HG02840 (cell line): ENCODE results near the gene LAMC3.
"Not testable (repeated sequence)": the region's sequence is repeated elsewhere in the genome, so short reads cannot be mapped to it uniquely, and the experiment has no call there.

Experiments used
- ATAC-seq: cut with Tn5 transposase; IDR thresholded peaks from one replicate; pipeline ENCODE4 v1.9.1; 2021; ENCODE audit warnings: mild to moderate bottlenecking, moderate library complexity, moderate number of reproducible peaks; ENCODE audit not compliant: unreplicated experiment, low FRiP score

The LAMC3 gene

GRCh38 chr9:130990306-130990977 is 18.5 kb upstream of the LAMC3 start:
- no peak for ATAC-seq

DNA sequence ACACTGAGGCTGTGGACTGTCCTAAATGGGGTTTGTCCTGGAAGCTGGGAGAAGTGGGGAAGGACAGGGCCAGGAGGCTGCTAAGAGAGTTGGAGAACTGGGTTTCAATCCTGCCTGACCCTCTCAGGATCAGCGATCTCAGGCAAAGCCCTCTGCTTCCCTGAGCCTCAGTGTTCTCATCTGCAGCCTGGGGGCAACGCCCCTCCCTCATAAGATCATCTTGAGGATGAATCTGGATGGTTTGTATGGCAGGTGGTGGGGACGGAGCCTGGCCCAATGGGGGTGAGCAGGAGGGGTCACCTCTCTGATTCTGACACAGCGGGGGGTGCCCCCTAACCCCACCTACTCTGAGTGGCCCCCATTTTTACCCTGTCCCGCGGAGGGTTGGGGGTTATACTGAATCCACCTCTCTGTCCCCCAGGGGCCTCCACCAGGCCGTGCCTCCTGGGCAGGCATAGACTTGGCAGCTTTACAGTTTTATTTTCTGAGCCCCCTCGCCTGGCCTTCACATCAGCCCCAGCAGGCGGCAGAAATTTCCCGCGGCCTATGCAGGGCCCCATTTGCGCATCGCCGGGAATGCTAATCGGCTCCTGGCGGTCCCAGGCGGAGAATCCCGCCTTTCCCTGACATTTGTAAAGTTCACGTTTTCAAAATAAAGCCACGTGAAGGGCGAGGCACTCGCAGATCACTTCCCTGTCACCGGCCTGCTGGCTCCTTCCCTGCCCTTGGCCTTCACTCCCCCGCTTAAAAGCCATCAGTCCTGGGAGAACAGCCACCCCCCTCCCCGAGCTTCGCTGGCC is 17.8 kb upstream of the LAMC3 start:
- ATAC-seq = no peak

GRCh38 chr9:130991778-130992681 is 16.9 kb upstream of the LAMC3 start:
- no peak for ATAC-seq

GRCh38 chr9:130992682-130993032 is 16.3 kb upstream of the LAMC3 start:
- ATAC-seq = no peak

- no peak for ATAC-seq
These were observed 15.5 kb upstream of the LAMC3 start for GRCh38 chr9:130993303-130994030.

- no peak for ATAC-seq
These were observed 14.6 kb upstream of the LAMC3 start for GRCh38 chr9:130994135-130995085.

DNA sequence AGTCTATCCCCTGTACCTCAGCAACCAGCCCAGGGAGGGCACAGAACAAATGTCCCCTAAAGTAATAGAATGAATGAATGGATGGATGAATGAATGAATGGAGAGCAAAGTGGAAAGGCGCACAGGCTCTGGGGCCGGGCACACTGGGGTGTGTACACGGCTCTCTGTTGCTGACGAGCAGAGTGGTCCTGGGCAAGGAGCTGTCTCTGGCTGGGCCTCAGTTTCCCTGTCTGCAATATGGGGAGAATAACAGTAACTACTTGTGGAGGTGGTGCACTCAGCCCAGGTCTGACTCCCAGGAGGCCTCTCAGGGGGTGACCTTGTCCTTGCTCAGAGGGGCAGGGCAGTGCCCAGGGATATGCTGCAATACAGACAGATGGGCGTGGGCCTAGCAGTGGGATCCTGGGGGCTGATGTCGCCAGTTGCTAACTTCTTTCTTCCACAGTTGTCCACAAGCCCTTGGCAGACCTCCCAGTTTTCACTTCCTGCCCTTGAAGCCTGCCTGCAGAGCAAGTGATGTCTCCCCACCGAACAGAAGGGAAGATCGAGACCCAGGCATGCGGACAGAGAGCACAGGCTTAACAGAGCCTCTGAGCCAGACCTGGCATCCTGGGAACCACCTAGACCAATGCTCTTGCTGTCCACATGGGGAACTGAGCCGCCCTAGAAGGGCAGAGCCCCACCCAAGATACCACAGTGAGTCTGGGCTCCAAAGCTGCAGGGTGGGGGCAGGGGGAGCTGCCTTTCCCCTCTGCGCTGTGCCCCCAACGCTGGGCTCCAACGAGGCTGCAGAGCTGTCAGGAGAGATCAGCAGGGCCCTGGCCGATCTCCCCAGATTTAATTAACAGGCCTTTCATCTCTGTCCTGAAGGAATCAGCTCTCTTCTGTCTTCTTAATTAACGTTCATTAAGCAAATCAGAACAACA is 13.6 kb upstream of the LAMC3 start:
- ATAC-seq = no peak

DNA sequence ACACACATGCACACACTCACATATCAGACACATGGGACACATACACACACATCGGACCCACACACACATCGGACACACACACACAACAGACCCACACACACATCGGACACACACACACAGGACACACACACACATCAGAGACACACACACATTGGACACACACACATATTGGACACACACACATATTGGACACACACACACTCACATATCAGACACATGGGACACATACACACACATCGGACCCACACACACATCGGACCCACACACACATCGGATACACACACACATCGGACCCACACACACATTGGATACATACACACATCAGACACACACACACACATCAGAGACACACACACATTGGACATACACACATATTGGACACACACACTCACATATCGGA is 12.8 kb upstream of the LAMC3 start:
- ATAC-seq = no peak

DNA sequence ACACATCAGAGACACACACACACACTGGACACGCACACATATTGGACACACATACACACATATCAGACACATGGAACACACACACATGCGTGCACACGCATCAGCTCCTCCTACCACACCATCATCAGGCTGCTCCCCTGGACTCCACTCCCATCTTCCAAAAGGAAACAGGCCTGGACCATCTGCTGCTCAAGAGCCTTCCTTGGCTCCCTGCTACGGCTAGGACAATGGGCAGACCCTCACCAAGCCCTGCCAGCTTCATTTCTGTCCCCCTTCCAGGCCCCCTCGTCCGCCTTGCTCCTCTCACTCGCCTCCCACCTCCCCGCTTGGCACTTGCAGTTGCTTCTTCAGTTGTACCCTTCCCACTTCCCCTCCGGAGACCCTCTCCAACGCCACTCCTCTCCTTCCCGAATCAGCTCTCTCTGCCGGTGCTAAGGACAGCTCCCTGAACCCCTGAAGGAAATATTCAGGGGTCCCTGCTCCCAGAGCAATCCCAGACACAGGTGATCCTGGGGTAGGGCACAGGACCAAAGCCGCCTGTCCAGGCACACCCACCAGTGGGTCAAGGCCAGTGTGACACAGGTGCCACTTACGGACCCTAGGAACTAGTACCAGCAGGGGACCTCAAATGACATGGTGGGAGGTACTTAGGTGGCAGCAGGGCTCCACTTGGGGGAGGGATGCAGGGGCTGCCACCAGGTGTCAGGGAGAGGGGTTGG is 12.1 kb upstream of the LAMC3 start:
- no peak for ATAC-seq

DNA sequence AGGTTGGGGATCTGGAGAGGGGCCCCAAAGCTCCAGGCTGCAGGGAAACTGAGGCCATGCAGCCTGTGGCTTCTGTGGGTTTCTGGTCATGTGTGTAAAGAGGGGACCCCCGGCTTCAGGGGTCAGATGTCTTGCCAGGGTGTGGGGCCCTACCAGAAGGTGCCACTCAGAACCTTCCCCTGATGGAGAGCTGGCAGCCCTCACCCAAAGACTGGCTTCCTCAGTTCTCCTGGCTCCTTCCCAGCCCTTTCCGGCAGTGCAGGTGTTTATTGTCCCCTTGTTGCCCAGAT is 11.6 kb upstream of the LAMC3 start:
- ATAC-seq = no peak

GRCh38 chr9:130997925-130998596 is 10.9 kb upstream of the LAMC3 start:
- no peak for ATAC-seq

DNA sequence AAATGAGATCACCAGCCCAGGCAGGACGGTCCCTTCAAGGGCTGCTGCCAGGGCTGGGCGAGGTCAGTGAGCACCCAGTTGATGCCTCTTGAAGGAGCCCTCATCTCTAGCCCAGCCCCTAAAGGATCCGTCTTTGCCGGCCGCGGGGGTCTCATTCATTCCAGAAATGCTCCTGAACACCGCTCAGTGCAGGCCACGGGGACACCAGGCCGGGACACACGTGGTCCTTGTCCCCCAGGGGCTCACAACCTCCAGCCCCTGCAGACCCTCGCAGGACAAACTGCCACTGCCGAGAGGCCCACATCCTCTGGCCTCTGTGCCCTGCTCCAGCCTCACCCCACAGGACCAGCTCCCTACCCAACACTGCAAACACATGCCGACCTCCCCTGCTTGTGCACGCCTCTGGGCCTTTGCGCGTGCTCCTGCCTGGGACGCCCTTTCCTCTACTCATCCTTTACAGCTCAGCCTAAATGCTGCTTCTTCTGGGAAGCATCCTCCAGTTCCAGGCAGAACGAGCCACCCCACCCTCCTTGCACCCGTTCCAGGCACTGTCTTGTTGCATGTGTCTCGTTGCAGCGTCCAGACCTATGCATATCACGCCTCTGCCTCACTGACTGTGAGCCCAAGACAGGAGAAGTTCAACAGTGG is 10.3 kb upstream of the LAMC3 start:
- no peak for ATAC-seq

DNA sequence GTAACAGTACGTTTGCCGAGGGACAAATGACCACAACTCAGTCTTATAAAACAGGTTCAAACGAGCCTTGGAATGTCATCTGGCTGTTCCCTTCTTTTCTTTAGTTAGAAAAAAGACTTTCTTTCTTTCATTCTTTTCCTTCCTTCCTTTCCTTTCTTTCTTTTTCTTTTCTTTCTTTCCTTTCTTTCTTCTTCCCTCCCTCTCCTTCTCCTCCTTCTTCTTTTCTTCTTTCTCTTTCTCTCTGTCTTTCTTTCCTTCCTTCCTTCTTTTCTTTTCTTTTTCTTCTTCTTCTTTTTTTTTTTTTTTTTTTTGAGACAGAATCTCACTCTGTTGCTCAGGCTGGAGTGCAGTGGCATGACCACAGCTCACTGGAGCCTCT is 9.7 kb upstream of the LAMC3 start:
- no peak for ATAC-seq

- ATAC-seq = not testable (repeated sequence)
These were observed 8.4 kb upstream of the LAMC3 start for GRCh38 chr9:131000526-131000925.

GRCh38 chr9:131001021-131001420 is 8.0 kb upstream of the LAMC3 start:
- no peak for ATAC-seq

- ATAC-seq = no peak
These were observed 7.0 kb upstream of the LAMC3 start for GRCh38 chr9:131001990-131002389.

DNA sequence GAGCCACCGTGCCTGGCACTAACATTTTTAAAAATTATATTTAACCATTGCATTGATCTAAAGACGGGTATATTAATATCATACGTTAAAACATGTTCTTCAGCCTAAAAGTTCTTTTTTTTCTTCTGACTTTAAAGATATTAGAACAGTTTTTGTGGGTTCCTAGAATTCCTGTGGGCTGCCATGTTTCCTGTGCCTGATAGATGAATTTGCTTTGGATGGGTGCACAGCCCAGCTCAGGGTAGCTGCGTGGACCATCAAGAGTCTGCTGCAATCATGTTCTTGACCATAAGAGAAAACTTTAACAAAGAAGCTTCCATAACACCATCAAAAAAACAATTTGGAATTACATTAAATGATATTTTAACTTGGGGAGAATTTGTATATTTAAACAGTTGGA is 2.4 kb upstream of the LAMC3 start:
- ATAC-seq = no peak
